ENCODE measurements around the gene CCDC157. TPM values are rescaled to one million over a fixed set of nuclear protein-coding genes. Genes with fewer than 3 reads are reported as not detected.

The CCDC157 gene
- total RNA-seq, 1 experiment from 2014 or later: 0.82 TPM

DNA sequence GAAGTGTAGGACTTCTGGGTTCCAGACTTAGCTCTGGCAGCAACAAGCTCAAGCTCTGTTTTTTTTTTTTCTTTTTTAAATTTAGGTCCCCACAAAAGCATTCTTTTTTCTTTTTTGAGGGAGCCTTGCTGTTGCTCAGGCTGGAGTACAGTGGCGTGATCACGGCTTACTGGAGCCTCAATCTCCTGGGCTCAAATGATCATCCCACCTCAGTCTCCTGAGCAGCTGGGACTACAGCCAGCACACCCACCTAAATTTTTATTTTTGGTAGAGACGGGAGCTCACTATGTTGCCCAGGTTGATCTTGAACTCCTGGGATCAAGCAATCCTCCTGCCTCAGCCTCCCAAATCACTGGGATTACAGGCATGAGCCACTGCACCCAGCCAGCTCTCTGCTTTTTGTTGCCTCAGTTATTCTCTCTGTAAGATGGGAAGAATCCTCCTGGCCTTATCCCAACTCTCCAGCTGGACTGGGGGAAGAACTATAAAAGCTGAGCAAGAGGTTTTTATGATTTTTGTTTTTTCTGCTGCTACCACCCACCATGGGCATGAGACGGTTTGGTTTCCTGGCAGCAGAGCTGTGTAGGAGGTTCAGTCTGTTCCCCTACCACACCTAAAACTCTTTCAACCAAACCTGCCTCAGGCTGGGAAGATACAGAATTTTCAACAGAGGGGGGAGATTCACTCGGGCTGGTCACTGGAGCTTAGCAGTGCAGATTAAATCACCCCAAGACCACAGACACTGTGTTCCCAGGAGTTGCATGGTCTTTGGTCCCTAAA, 57.1 kb downstream of the CCDC157 start:
- H3K9ac ChIP-seq (ENCODE audit: low read length): no peak overlapping the region
- no peaks in the 10 kb centered on the region for H3K79me2 ChIP-seq (ENCODE audit: low read length)
- H3K4me1 ChIP-seq (ENCODE audit: low read length): no peaks in the 10 kb centered on the region
- DNase-seq: no peak
- H3K27ac ChIP-seq (ENCODE audit: low read length): no peak overlapping the region
- H3K9me3 ChIP-seq (ENCODE audit: low read length): no peaks in the 10 kb centered on the region
- H3K9me2 ChIP-seq (replicated peaks; ENCODE audit: insufficient read depth, low read length): no peaks in the 10 kb centered on the region
- no peaks in the 10 kb centered on the region for H4K20me1 ChIP-seq (ENCODE audit: insufficient read depth, low read depth, low read length)
- H3K36me3 ChIP-seq (ENCODE audit: insufficient read depth, low read length): peaks cover 28% of the 10 kb centered on the region; the same call in 1 of the 2 replicates
- H2AFZ ChIP-seq (ENCODE audit: low read length): no peak overlapping the region
- H3K4me2 ChIP-seq (ENCODE audit: low read depth, low read length, poor library complexity, severe bottlenecking): no peak overlapping the region
- no peaks in the 10 kb centered on the region for H3K27me3 ChIP-seq (ENCODE audit: low read length)
- no peak overlapping the region for H3K4me3 ChIP-seq (ENCODE audit: low read length)

DNA sequence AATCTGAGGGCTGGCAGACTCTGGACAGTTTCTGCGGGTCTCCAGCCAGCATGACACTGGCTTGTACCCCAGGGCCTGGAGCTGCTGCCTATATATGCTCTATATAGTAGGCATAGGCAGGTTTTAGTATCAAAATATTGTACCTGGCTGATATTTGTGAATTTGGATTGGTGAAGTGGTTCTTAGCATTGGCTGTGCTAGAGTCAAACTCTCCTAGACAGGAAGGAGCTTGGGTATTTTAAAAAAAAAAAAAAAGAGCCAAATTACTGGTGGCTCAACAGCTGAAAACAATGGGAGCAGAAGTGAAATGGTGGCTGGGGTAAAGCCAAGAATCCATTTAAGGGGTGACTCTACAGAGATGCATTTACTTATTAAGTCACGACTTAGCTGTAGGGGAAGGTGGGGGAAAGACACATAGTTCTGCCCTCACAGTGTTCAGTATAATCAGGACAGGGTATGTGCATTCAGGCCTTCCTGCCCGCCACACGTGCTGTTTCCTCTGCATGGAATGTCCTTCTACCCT, 57.8 kb downstream of the CCDC157 start:
- Histone ChIP-seq H3K4me1 (ENCODE audit: low read length) (no peaks in the 10 kb centered on the region), H3K9me2 (replicated peaks; ENCODE audit: insufficient read depth, low read length) (no peaks in the 10 kb centered on the region), H3K27me3 (ENCODE audit: low read length) (no peaks in the 10 kb centered on the region), H3K79me2 (ENCODE audit: low read length) (no peaks in the 10 kb centered on the region), H2AFZ (ENCODE audit: low read length) (no peak overlapping the region), H3K9me3 (ENCODE audit: low read length) (no peaks in the 10 kb centered on the region), H3K4me3 (ENCODE audit: low read length) (no peak overlapping the region), H3K9ac (ENCODE audit: low read length) (no peak overlapping the region), H3K36me3 (ENCODE audit: insufficient read depth, low read length) (peaks cover 25% of the 10 kb centered on the region; the same call in 1 of the 2 replicates), H4K20me1 (ENCODE audit: insufficient read depth, low read depth, low read length) (no peaks in the 10 kb centered on the region), H3K4me2 (ENCODE audit: low read depth, low read length, poor library complexity, severe bottlenecking) (no peak overlapping the region), H3K27ac (ENCODE audit: low read length) (no peak overlapping the region)
- no peak for DNase-seq

DNA sequence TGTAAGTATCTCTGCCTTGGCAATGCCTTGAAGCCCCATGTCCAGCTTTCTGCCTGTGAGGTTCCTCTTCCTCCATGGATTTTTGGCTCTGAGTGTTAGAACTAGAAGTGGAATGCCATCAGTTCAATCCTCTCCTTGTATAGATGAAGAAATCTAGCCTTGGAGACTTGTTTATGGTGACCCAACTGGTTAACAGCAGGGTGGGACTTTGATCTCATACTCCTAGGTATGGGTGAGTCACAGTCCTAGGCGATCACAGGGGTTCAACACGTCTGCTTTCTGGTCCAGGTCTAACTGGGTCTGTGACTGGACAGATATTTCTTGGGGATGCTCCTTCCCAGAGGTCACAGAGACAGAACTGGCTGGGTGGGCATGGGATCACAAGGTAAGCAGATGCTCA, 59.6 kb downstream of the CCDC157 start:
- Histone ChIP-seq H3K4me2 (ENCODE audit: low read depth, low read length, poor library complexity, severe bottlenecking) (no peak overlapping the region), H3K27ac (ENCODE audit: low read length) (no peak overlapping the region), H3K79me2 (ENCODE audit: low read length) (peaks cover 11% of the 10 kb centered on the region; the same call in 1 of the 2 replicates), H3K9me3 (ENCODE audit: low read length) (no peaks in the 10 kb centered on the region), H3K27me3 (ENCODE audit: low read length) (no peaks in the 10 kb centered on the region), H3K9ac (ENCODE audit: low read length) (no peak overlapping the region), H2AFZ (ENCODE audit: low read length) (no peak overlapping the region), H4K20me1 (ENCODE audit: insufficient read depth, low read depth, low read length) (no peaks in the 10 kb centered on the region), H3K9me2 (replicated peaks; ENCODE audit: insufficient read depth, low read length) (no peaks in the 10 kb centered on the region), H3K4me3 (ENCODE audit: low read length) (no peak overlapping the region), H3K4me1 (ENCODE audit: low read length) (peaks cover 6% of the 10 kb centered on the region), H3K36me3 (ENCODE audit: insufficient read depth, low read length) (peaks cover 36% of the 10 kb centered on the region)
- no peak for DNase-seq

DNA sequence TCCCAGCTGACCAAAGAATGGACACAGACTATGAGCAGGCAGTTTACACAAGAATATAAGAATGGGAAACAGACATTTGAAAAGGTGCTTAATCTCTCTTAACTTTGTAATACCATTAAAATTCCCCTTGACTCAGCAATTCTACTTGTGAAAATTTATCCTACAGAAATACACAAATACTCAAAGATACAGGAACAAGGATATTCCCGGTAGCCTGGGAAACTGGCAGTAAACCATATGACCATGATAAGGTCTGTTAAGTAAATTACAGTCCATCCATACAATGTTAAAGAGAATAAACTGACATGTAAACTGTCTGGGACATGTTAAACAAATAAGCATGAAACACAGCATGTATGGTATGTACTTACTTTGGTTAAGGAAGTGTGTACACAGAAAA, 60.0 kb downstream of the CCDC157 start:
- H3K4me3 ChIP-seq (ENCODE audit: low read length): no peak overlapping the region
- no peak overlapping the region for H3K9ac ChIP-seq (ENCODE audit: low read length)
- H3K27me3 ChIP-seq (ENCODE audit: low read length): no peaks in the 10 kb centered on the region
- no peaks in the 10 kb centered on the region for H4K20me1 ChIP-seq (ENCODE audit: insufficient read depth, low read depth, low read length)
- H3K9me3 ChIP-seq (ENCODE audit: low read length): no peaks in the 10 kb centered on the region
- no peak overlapping the region for H2AFZ ChIP-seq (ENCODE audit: low read length)
- H3K4me1 ChIP-seq (ENCODE audit: low read length): peaks cover 10% of the 10 kb centered on the region
- H3K36me3 ChIP-seq (ENCODE audit: insufficient read depth, low read length): peaks cover 36% of the 10 kb centered on the region
- no peak for DNase-seq
- H3K4me2 ChIP-seq (ENCODE audit: low read depth, low read length, poor library complexity, severe bottlenecking): no peak overlapping the region
- peaks cover 15% of the 10 kb centered on the region for H3K79me2 ChIP-seq (ENCODE audit: low read length)
- H3K27ac ChIP-seq (ENCODE audit: low read length): no peak overlapping the region
- H3K9me2 ChIP-seq (replicated peaks; ENCODE audit: insufficient read depth, low read length): no peaks in the 10 kb centered on the region

DNA sequence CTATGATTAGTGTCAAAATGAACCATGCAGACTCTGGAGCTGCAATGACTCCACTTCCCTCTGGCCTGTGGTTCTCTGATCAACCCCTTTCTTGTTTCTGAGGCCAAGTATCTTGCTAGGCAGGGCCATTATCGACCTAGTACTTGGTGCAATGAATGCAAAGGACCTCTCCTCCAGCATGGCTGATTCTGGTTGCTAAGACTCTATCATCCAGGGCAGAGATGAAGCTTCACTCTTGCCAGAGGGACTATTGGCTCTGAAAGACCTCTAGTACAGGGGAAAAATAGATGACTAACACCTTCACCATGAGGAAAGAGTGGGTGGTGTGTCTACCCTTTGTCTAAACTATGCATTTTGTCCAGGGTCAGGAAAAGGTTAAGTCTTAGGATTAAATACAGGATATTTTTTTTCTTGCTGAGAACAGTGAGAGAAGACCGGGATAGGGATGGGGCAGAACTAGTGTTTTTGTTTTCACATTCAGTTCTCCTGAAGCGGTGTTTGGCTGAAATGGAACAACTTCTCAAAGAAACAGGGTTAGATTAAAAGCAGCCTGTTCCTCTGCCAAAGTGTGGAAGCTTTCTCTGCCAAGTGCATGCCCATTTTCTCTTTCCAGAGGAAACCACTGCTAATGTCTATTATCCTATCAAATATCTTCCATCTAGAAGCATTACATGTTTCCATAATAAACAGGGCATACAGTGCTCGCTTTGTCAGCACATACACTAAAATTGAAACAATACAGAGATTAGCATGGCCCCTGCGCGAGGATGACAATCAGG, 63.7 kb downstream of the CCDC157 start:
- Histone ChIP-seq H3K27me3 (ENCODE audit: low read length) (no peaks in the 10 kb centered on the region), H3K4me2 (ENCODE audit: low read depth, low read length, poor library complexity, severe bottlenecking) (no peak overlapping the region), H3K4me3 (ENCODE audit: low read length) (no peak overlapping the region), H3K4me1 (ENCODE audit: low read length) (peaks cover 32% of the 10 kb centered on the region), H3K36me3 (ENCODE audit: insufficient read depth, low read length) (peaks cover 28% of the 10 kb centered on the region), H4K20me1 (ENCODE audit: insufficient read depth, low read depth, low read length) (no peaks in the 10 kb centered on the region), H3K9me2 (replicated peaks; ENCODE audit: insufficient read depth, low read length) (no peaks in the 10 kb centered on the region), H2AFZ (ENCODE audit: low read length) (no peak overlapping the region), H3K79me2 (ENCODE audit: low read length) (peaks cover 40% of the 10 kb centered on the region), H3K27ac (ENCODE audit: low read length) (no peak overlapping the region), H3K9me3 (ENCODE audit: low read length) (no peaks in the 10 kb centered on the region), H3K9ac (ENCODE audit: low read length) (0 out of 2 replicates have a peak overlapping the region, but pooled peaks have one; percentile 22)
- DNase-seq: no peak

DNA sequence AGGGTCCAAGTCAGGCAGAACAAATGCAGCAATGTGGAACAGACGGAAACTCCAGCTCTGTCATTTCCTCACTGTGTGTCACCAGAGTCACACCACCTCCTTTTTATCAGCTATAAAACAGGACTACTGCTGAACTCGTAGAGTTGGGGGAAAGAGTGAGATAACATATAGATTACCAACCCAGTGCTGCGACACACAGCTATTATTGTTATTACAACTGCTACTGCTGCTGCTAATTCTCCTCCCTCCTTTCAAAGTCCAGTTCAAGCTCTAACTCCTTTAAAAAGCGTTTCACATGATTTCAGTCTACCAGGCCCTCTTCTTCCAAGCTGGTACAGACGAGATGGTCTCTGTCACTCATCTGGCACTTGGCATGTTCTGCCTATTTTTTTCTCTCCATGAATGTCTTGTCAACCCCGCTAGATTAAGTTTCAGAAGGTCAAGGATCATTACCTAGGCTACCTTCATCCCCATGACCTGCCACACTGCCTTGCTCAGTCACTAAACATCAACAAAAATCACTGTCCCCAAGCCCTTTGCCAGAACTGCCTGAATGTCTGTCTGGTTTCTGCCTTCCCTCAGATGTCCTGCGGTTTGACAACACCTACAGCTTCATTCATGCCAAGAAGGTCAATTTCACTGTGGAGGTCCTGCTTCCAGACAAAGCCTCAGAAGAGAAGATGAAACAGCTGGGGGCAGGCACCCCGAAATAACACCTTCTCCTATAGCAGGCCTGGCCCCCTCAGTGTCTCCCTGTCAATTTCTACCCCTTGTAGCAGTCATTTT, 65.1 kb downstream of the CCDC157 start:
- Histone ChIP-seq H3K9ac (ENCODE audit: low read length) (peak overlapping the region; percentile 82), H3K27ac (ENCODE audit: low read length) (peak overlapping the region; percentile 86), H4K20me1 (ENCODE audit: insufficient read depth, low read depth, low read length) (no peaks in the 10 kb centered on the region), H3K27me3 (ENCODE audit: low read length) (no peaks in the 10 kb centered on the region), H3K4me3 (ENCODE audit: low read length) (peak overlapping the region; percentile 76), H3K4me2 (ENCODE audit: low read depth, low read length, poor library complexity, severe bottlenecking) (peak overlapping the region; percentile 89), H3K9me3 (ENCODE audit: low read length) (no peaks in the 10 kb centered on the region), H2AFZ (ENCODE audit: low read length) (no peak overlapping the region), H3K79me2 (ENCODE audit: low read length) (peaks cover 53% of the 10 kb centered on the region), H3K36me3 (ENCODE audit: insufficient read depth, low read length) (peaks cover 21% of the 10 kb centered on the region), H3K9me2 (replicated peaks; ENCODE audit: insufficient read depth, low read length) (no peaks in the 10 kb centered on the region), H3K4me1 (ENCODE audit: low read length) (peaks cover 39% of the 10 kb centered on the region)
- no peak for DNase-seq

DNA sequence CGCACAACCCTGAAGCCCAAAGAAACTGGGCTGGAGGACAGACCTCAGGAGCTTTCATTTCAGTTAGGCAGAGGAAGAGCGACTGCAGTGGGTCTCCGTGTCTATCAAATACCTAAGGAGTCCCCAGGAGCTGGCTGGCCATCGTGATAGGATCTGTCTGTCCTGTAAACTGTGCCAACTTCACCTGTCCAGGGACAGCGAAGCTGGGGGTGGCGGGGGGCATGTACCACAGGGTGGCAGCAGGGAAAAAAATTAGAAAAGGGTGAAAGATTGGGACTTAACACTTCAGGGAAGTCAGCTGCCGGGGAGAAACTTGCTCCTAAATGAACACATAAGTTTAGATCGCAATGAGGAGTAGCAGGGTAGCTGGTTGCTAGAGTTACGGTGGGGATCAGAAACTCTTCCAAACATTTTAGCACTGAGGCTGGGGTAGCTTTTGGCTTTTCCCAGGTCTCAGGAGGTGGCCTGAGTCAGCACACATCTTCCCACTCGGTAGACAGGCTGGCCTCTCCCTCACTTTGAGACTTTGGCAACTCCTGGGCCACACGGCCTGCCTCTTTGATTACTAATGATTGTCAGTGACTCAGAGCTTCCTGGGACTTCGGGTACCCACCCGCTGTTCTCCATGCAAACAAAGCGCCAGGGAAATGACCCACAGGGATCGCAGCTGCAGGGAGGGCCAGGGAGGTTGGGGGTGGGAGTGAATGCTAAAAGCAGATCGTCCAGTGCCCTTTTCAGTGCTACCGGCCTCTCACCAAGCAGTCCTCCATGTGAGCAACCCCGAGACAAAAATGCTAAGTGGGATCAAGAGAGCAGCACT, 65.9 kb downstream of the CCDC157 start:
- DNase-seq: peak; percentile 66

More for the DNA sequence above, 65.9 kb downstream of the CCDC157 start:
- Histone ChIP-seq H3K4me1 (ENCODE audit: low read length) (peaks cover 44% of the 10 kb centered on the region), H3K4me2 (ENCODE audit: low read depth, low read length, poor library complexity, severe bottlenecking) (peak overlapping the region; percentile 89), H3K27me3 (ENCODE audit: low read length) (no peaks in the 10 kb centered on the region), H3K36me3 (ENCODE audit: insufficient read depth, low read length) (peaks cover 26% of the 10 kb centered on the region), H3K9me2 (replicated peaks; ENCODE audit: insufficient read depth, low read length) (no peaks in the 10 kb centered on the region), H3K9me3 (ENCODE audit: low read length) (no peaks in the 10 kb centered on the region), H3K4me3 (ENCODE audit: low read length) (peak overlapping the region; percentile 76), H4K20me1 (ENCODE audit: insufficient read depth, low read depth, low read length) (no peaks in the 10 kb centered on the region), H3K9ac (ENCODE audit: low read length) (peak overlapping the region; percentile 82), H3K27ac (ENCODE audit: low read length) (peak overlapping the region; percentile 86), H2AFZ (ENCODE audit: low read length) (no peak overlapping the region), H3K79me2 (ENCODE audit: low read length) (peaks cover 59% of the 10 kb centered on the region)

All from Karpas-422 (cell line).